NCI-H524 treated with DMSO at 0.1 percent for 48 hours (cell line): ENCODE data around the gene KIF21A.
"Not testable (repeated sequence)": the region's sequence is repeated elsewhere in the genome, so short reads cannot be mapped to it uniquely, and the experiment has no call there.

ENCODE experiments used
- DNase-seq: peaks from one replicate; lab custom pipeline; 2025; lab: John Stamatoyannopoulos, UW

The KIF21A gene

DNA sequence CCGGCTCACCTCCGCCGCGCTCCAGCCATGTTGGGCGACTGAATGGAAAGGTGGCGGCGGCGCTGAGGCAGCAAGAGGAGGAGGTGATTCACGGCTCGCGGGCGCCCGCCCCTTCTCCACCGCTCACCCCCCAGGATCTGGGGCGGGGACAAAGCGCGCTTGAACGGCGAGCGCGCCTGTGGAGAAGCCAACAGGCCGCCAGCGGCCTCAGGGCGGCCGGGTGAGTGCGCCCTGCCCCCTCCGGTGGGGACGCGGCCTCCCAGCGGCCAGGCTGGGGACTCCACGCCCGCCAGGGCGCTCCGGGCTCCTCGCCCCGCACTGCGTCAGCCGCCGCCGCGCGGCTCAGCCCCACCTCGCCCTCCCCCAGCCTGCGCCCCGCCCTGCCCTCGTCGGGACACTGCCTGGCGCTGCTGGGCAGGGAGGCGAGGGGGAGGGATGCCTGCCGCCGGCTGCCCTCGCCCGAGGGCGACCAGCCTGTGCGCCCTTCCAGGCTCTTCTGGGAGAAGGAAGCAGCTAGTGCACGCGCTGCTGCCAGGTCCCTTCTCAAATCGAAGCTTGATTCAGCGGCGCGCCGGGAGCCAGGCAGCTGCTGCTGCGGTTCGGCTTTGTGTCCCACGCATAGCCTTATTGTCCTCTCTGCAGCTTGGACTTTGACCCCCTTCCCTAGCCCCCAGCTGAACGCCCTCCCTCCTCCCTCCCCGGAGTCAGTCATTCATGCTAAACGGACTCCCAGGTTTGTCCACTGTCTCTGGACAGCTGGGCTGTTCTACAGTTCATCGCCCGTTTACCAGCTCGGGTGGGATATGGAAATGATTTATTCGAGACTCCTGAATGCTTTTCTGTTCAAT lies at the start of gene KIF21A:
Gene KIF21A, minus strand, starts transcription at position 40 of the 848 bp plus-strand sequence. CDS start 150 bp downstream, outside the sequence.
- DNase-seq, result peak; percentile 32

DNA sequence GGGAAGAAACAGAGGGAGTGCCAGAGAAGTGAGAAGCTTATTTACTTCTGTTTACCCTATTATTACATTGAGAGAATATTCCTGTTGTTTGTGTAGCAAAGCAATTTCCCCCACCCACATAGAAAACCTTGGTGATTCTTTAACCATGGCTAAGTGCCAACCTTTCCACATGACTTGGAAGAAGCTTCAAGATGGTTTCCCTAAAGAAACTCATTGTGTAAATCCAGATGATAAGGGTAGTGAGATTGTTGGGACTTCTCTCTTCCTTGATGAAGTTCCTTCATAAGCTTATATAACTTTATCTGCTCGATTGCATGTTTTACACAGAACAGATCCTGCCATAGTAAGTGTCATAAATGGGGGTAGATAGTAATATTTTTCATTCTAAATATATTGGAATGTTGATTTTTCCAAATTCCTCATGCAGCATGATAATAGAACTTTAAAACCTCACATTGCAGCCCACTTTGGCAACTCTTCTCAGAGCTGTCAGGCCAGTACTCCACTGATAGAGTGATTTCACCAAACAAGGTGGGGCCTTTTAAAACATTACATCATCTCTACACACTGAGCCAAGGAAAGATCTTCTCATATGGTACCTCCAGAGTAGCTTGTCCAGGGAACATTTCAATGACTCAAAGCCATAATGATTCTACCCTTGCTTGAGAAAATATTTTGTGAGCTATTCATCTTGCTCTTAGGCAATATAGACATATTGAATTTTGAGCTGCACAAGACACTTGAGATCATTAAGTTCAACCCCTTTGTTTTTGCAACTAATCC lies 47.8 kb upstream of the KIF21A start:
- DNase-seq, result no peak

- no peak for DNase-seq
Observed at GRCh38 chr12:39483597-39483996, 40.7 kb upstream of the KIF21A start.

DNA sequence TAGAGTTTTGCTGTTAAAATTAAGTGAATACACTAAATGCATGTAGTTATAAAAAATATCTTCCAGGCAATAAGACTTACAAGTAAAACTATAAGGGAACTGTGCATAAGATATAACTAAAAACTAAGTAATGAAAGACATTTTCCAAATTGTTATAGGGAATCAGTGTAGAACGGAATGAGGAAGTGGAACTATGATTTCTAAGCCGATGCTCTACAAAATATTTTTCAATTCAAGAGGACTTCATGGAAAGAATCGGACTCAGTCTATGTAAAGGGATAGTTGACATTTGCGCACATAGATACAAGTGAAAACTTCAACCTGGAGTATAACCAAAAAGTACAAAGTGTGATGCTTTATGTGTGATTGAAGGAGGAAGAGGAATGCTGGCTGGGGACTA lies 40.1 kb upstream of the KIF21A start:
- no peak for DNase-seq

DNA sequence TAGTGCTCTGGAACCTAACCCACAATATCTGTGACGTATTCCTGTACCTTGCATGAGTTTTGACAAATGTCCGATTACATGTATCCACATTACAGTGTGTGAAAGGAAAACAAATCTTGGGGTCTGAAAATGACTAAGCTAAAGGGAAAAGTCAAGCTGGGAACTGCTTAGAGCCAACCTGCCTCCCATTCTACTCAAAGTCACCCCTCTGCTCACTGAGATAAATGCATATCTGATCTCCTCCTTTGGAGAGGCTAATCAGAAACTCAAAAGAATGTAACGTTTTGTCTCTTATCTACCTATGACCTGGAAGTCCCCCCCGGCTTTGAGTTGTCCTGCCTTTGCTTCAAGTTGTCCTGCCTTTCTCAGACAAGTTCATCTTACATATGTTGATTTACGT lies 34.0 kb upstream of the KIF21A start:
- DNase-seq, result no peak

DNA sequence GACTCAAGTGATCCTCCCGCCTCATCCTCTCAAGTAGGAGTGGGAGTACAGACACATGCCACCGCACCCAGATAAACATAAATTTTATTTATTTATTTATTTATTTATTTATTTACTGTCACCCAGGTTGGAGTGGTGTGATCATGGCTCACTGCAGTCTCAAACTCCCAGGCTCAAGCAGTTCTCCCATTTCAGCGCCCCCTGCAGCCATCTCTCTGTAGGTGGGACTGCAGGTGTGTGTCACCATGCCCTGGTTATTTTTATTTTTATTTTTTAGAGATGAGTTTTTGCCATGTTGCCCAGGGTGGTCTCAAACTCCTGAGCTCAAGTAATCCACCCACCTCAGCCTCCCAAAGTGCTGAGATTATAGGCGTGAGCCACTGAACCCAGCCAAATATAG lies 33.2 kb upstream of the KIF21A start:
- no peak for DNase-seq

- DNase-seq, result not testable (repeated sequence)
Observed at GRCh38 chr12:39475136-39475535, 32.2 kb upstream of the KIF21A start.

- DNase-seq, result no peak
Observed at GRCh38 chr12:39467432-39467870, 24.5 kb upstream of the KIF21A start.

DNA sequence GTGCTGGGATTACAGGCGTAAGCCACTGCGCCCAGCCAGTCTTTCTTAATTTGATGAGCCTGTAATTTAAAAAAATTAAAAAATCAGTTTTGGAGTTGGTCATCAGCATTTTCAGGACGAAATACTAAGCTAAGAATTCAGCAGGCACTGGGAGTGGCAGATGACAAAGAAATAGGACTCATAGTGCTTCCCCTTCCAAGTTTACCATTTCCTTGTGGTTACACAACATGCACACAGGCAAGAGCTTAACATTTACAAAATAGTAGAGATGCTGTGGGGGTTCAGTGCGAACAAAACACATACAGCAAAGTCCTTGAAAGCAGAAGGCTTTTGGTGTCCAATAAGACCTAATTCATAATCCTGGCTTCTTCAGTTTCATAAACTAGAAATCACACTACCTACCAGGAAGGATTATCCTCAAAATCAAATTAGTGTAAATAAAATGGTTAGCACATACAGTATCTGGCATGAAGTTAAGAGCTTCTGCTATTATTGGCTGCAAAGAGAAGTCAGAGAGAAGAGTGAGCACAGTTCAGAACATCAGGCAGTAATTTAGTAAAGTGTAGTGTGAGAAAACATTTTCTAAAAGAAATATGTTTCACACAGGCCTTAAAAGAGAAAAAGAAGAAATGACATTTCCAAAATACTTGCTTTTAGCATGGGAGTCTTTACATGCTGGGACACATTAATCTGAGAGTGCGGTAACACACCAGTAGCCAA lies 22.2 kb upstream of the KIF21A start:
- DNase-seq, result no peak

GRCh38 chr12:39461059-39461458 lies 18.1 kb upstream of the KIF21A start:
- DNase-seq, result no peak

- DNase-seq, result no peak
Observed at GRCh38 chr12:39459027-39459434, 16.1 kb upstream of the KIF21A start.

- DNase-seq, result no peak
Observed at GRCh38 chr12:39451977-39452376, 9.1 kb upstream of the KIF21A start.

GRCh38 chr12:39448038-39448437 lies 5.1 kb upstream of the KIF21A start:
- DNase-seq, result no peak

DNA sequence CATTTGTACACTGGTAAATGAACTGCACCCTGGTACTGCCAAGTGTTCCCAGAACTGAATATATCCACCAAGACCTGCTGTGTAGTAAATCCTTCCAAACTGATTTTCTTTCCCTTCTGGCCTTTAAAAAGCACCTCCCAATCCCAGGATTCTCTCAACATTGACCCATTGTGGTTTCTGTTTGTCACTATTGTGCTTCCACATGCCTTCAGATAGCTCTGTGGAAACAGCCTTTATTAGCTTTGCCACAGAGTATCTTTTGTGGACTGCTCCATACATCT lies 949 bp upstream of the KIF21A start:
- no peak for DNase-seq

DNA sequence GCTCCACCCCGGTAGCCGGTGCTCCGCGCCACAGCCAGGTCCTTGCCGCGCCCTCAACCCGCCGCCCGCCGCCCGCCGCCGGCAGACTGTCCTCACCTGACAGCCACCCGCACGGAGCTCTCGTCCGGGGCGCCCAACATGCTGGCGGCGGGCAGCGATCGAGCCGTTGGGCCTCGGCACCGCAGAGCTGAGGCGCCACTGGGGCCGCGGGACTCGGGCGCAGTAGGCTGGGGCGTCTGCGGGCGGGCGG lies 164 bp downstream of the KIF21A start:
- DNase-seq, result no peak

GRCh38 chr12:39441963-39442830 lies 723 bp downstream of the KIF21A start:
- peak; percentile 20 for DNase-seq

GRCh38 chr12:39441189-39441962 lies 1.5 kb downstream of the KIF21A start:
- no peak for DNase-seq

GRCh38 chr12:39440781-39441180 lies 2.1 kb downstream of the KIF21A start:
- no peak for DNase-seq

GRCh38 chr12:39440101-39440500 lies 2.8 kb downstream of the KIF21A start:
- no peak for DNase-seq

DNA sequence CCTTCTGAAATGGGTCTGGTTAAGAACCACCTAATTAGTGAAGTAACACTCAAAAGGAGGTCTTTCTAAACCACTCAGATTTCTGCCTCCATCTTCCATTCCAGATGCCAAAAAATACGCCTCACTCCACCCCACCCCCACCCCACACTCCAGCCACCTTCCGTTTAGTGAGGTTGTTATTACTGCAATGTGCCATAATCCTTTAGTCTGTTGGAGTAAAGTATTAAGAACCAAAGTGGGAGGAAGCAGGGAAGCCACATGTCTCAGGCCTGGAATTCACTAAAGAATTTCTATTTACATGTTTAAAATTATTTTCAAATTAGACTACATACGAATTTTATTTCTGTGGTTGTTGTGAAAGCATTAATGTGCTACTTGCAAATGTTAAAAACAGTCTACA lies 7.4 kb downstream of the KIF21A start:
- peak; percentile 14 for DNase-seq

- peak; percentile 87 for DNase-seq
Observed at GRCh38 chr12:39431797-39432196, 11.1 kb downstream of the KIF21A start.
